Stimulated activated CD4-positive, alpha-beta T cell treated with anti-CD3 and anti-CD28 coated beads, Interleukin-2, amount 100 ng/mL, for 4 hours (primary cell): ENCODE measurements around the gene TRIO.

Source experiments
- DNase-seq: peaks from one replicate; pipeline ENCODE4 v3.0.0-alpha.2; 2020; ENCODE audit warnings: low read depth

TRIO gene

DNA sequence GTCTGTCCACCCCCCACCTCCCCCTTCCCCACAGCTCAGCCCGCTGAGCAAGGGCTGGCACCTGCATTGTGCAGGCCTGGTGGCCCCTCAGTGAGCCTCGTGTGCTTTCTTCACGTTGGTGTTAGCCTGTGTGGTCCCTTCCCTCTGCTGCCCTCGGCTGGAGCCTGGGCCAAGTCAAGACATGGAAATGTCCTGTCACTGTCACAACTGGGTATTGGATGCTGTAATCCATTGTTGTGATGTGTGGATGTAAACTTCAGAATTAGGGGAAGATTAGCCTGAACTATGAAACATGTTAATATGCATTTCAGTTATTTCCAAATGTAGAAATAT lies 103.9 kb downstream of the TRIO start:
- no peak for DNase-seq

DNA sequence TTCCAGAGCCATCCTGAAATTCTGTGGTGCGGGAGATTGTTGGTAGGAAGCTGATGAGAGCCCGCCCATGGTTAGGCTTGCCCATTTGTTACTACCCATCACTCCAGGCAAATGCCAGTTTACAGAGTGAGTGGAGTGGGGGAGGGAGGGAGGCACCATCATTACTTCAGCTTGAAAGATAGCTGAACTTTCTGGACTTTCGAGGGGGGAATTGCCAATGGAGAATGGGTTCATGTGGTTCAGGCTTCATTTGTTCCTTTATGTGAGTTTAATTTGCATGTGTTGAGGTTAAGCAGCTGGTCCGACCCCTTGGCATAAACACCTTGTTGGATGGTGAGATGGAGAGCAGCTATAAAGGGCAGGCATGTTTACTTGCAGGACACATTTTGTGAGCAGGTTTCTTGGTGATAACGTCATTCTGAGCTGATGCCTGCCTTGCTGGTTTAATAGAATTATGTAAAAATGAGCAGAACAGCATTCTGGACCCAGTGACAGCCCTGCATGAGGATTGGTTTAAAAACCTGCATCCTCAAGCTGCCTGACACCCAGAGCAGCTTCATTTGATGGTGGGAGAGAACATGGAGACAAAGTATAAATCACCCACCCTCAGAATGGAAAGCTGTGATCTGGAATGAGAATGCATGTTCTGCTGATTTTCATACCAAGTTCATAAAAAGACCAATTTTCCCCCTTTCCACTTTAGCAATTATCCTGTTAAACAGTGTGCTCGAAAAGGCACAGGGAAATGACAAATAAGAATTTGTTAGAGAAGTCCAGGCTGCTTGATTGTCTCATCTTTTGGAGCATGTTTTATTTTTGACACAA lies 106.3 kb downstream of the TRIO start:
- no peak for DNase-seq

DNA sequence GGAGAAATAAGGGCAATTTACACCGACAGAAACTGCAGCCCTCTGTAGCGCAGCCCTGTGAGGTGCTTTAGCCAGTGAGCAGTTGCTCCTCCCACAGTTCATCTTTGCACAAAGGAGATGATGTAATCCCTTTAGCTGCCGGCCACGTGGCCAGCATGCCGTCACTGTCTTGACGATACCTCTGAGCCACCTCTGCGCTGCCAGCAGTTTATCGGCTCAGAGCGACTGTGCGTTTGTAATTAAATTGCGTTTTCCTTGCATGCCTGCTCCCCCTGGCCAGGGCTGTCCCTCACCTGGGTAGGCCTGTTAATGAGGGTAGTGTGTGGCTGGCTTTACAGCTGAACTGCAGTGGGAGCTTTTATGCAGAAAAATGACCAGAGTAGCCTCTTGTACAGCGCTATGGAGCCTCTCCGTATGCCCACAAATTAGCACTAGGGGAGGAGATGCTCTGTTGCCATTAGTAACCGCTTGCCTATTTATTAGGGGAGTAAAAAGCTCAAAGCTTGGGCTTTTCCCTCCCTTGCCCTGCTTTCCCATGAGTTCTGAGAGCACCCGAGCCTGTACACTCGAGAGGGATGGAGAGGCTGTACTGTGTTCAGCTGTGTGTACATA lies 107.0 kb downstream of the TRIO start:
- no peak for DNase-seq

DNA sequence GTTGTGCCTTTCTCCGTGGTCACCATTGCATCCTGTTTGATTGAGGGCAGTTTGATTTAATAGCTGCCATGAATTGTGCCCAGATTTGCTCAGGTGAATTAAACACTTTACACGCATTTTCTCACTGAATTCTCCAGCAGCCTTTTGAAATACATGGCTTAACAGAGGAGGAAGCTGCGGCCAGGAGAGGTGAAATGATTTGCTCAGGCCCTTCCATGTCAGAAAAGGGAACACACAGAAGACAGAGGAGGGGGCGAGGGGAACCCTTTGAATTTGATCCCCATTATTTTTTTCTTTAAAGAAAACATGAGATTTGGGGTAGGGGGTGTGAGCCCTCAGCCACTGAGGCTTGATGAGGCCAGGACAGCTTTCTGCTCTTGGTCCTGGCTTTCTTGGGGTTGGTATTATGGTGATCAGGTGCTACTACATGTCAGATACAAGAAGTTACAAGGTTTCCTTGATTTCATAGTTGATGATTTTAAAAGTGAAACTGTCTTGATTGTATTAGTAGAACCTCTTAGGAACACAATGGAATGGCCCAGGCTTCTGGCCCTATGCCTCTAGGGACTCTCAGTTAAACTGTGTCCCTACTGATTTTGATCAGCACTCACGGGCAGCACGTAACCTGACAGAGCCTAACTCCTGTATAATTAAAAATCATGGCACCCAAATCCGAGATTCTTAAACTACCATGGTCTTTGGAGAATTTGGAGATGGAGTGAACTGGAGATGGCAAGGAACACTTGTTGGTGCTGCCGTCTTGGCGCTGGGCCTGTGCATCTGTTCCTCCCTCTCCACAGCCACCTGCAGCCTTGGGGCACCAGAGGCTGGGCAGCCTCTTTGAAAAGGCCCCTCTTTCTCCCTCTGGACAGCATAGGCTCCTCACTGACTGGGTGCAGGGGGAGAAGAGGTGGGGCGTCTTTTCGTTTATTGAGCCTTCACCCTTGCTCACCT lies 107.9 kb downstream of the TRIO start:
- DNase-seq, result no peak

DNA sequence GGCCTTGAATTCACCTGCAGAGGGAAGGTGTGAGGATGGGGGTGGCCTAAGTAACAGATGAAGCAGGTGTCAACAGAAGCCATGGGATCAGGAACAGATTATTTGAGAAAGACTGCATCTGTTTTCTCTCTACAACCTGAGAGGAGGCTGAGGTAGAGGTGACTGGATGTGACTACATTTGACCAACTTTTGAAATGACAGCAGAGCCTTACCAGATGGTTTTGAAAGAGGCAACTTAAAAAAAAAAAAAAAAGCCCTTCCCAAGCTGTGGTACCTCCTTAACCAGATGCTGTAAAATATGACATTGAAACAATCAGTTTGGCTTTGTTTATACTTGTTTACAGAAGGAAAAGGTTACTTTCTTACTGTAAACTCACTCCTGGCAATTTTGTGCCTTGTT lies 108.6 kb downstream of the TRIO start:
- no peak for DNase-seq

DNA sequence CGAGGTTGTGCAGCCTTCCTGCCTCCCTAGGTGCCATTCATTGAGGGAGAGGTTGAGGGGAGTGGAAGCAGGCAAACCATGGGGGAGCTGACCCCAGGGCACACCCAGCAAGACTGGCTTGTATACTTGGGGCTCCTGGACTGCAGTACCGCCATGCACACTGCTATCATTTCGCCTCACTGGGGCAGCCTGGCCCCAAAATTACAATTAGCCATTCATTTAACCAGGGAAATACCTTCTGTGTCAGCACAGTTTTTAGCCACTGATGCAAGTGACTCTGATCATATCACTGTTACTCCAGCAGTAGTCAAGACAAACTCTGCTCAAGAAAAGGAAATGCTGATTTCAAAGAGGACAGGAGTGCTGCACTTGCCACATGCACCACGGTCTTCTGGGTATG lies 109.7 kb downstream of the TRIO start:
- DNase-seq, result no peak

DNA sequence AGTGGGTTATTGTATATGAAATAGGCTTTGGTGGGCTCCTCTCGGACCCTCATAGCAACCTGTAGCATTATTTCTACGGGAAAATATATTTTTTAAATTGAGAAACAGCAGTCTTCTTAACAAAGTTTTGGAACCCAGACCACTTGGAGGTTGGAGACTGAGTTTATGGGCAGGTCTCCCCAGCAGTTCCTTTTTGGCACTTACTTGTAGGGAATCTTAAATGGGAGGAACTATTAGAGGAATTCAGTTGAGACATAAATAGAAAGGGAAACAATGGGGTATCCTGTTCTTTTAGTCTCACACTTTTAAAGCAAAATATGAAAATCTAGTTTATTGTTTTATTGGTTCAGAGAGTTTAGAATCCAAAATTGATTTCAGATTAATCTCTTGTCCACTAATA lies 111.5 kb downstream of the TRIO start:
- no peak for DNase-seq

DNA sequence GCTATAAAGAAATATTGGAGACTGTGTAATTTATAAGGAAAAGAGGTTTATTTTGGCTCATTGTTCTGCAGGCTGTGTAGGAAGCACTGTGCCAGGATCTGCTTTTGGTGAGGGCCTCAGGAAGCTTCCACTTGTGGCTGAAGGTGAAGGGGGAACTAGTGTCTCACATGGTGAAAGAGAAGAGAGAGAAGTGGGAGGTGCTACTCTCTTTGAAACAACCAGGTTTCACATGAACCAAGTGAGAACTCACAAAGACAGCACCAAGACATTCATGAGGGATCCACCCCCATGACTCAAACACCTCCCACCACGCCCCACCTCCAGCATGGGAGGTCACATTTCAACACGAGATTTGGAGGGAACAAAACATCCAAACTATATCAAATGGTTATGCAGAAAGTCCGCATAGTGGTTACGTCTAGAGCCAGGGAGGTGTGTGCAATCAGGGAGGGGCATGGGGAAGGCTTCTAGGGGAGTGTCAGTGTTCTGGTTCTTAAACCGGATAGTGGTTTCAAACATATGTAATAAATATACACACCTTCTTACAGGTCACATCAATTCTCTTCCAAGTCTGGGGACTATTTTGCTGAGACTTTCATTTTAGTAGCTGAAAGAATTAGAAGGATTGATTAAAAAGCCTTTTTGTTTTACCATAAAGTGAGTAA lies 113.0 kb downstream of the TRIO start:
- DNase-seq, result no peak

DNA sequence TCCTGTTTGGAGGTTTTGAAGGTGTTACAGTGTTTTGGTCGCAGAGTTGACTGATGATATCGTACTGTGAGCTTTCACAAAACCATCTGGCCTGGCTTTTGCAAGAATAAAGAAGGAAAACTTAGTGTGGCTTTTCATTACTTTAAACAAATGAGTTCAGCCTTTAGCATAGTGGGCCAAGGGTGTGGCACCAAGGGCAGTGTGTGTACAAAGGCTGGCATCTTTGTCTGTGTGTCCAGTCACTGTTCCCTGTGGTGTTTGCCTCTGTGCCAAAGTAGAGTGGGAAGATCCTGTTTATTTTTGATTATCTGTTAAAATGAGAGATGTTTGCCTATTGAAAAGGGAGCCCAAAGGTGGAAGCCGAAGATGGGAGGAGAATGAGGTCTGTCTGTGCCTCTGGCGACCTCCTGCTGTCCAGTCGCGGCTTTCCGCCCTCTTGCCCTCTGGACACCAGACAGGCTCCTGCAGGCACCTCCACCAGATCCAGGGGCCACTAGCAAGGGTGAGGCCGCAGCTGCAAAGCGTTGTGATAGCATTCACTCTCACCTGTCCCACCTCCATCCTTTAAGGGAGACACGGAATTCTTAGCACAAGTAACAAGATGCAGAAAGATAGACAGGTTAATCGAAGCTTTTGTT lies 113.7 kb downstream of the TRIO start:
- DNase-seq, result no peak

DNA sequence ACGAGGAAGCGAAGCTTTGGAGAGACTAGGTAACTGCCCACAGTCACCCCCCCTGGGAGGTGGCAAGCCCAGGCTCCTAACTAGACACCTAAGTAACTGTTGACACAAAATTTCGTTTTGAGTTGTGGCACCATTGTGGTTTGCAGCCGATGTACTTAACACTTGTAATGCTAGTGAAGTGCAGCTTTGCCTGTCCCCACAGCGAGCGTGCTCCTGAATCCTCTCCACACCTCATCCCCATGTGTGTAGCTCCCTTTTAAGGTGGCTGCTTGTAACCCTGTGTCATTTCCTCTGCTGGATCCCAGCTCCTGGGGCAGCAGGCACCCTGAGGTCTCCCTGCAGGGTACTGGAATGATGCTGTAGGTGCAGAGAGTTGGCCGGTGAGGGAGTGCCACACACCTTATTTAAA lies 114.9 kb downstream of the TRIO start:
- DNase-seq, result no peak

DNA sequence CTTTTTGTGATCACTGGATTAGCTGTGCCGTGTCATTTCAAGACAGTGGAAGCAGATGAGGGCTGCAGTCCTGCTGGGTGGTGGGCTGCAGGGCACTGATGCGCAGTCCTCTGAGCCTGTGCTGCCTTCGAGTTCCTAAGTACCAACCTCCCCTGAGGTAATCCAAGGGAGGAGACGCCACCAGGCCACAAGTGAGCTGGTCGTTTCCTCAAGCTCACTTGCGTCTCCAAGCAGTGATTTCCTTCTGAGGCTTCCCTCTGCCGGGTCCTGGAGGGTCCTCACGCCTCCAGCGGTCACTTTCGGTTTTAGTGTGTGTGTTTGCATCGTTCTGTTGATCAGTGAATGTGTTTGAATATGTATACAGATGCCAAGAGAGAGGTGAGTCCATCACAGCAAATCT lies 115.7 kb downstream of the TRIO start:
- DNase-seq, result no peak

DNA sequence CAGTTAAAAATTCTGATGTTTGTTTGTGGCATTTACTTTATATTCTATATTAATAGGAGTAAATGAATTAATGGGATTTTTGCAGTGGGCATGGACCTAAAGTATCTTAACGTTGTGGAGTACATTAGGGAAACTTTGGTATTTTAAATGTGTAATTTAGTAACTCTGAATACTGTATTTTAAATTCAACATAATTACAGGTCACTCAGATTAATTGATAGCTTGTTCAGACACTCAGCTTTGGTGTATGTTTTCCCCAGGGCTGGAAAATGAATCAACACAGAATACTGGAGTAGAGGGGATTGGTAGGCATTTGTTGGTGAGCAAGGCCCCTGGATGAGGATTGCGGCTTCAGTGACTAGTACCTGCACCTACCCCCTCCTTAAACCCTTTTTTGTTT lies 117.5 kb downstream of the TRIO start:
- no peak for DNase-seq

DNA sequence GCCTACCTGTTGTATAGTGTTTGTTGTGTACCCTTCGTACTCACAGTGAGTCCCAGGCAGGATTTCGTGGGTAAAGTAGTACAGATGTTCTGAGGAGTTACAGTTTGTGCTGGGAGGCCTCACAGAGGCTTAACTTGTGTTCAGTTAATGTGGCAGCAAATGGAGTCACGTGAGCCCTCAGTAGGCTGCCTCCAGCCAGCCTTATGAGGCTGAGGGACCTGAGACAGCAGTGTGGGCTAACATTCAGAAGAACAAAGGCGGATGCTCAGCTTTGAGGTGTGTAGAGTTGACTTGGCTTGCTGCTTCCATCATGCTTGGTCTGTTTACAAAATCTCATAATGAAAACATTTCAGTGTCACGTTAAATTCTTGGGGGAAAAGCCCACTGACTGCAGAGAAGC lies 118.1 kb downstream of the TRIO start:
- DNase-seq, result no peak

DNA sequence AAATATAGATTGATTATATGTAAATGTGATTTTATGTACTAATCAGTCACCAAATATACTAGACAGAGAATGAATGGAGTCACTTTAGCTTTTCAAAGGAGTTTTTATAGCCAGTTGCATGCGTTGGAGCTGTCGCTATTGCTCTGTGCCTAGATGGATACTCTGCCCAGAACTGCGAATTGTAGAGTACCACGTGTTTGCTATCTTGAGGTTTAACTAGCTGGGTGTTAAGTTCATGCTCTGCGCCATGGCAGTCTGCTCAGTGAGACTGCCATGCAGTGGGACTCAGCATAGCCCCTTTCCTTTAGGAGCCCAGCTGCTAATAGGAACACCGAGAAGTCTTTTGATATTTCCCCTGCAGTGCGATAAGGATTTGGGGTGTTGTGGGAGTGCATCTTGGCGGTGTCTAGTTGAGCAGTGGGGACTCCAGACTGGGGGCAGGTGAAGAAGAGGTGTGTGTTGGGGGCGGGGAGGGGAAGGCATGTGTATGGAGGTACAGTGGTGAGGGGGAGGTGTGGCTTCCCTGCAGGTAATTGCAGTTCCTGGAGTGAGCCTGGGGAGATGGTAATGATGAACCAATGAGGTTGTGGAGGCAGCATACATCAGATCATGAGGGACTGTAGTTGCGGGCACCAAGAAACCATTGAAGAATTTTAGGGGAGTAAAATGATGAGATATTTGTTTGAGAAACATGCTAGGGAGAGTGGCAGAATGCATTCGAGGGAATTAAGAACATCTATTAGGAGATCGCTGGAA lies 118.9 kb downstream of the TRIO start:
- no peak for DNase-seq

DNA sequence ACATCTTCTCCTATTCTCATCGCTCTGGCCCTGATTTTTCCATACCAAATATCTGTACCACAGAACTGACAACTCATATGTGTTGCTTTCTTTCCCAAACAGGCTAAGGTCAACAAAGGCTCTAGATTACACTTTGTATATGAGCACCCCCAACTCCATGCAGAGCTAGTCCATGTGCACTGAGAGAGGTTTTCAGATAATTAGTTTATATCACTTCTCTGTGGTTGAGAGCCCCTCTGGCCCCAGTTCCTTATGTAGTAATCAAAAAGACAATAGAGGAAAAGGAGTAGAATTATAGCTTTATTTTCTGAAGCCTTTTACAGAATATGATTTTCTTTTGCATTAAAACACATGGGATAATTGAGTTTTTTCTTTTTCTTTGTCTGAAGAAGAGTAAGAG lies 120.0 kb downstream of the TRIO start:
- DNase-seq, result no peak

DNA sequence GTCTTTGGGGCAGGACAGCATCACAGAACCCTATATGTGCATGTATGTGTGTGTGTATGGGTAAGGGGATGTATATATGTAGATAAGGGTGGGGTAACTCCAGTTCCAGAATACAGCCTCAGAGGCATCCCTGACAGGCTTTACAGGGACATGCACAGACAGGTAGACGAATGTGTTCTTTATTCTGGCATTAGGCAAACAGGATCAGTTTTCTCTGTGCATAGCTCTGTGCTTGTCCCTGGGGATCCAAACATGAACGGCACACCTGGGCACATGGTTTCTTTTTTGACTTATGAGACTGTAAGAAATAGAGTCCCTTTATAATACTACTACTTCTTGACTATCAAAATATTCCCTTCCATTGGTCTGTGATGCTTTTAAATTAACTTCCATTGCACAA lies 120.6 kb downstream of the TRIO start:
- no peak for DNase-seq

DNA sequence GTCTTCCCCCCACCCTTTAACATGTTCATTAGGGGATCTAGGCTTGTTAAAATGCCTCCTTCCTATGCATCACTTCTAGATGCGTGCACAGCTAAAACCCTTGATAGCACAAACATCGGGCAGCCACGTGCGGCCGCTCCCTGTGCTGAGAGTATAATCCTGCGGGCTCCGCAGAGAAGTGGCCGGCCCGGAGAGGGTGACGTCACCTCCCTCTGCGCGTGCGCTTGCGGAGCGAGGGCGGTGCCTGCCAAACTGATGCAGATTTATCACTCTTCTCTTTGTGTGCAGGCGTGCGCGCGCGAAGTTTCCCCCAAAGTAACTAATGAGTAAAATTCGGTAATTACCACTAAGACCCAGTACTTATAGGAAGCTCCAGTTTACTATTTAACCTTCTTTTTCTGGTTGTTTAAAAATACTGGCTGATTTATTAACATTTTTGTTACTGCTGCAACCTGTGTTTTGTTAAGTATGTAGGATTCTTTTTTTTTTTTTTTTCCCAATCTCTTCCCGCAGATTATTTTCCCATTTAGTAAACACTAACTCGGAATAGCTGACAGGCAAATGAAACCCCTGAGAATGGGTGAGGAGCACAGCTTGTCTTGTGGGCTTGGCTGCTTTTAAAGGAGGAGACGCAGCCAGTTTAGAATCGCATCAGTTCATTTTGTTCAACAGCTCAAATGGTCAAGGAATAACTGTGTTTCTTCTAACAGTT lies 121.6 kb downstream of the TRIO start:
- peak; percentile 64 for DNase-seq

DNA sequence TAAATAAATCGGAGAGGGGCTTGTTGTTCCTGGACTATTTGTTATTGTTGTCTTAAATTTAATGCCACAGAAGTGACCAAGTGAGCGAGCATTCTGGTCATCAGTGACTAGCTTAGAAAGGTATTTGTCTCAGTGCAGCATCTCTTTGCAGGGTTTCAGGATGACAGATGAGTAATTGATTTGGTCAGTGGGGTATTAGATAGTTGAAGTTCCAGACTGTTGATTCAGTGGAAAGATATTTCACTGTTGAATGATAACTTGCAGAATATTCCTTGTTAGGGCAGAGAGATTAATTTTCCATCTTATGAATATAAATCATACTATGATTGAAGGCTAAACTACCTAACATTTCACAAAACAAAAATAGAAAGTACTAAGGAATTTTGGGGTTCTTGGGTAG lies 122.4 kb downstream of the TRIO start:
- no peak for DNase-seq

DNA sequence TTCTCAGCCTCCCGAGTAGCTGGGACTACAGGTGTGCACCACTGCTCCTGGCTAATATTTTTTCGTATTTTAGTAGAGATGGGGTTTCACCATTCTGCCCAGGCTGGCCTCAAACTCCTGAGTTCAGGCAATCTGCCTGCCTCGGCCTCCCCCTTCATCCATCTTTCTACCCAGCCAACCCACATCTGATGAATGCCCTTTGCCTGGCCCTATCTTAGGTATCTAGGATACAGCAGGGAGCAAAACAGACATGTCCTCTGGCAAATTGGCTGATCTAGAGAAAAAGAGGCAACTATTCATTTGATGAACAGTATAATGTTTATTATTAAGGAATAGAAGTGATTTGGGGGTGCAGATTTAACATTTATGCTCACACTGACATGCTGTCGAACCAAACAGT lies 123.0 kb downstream of the TRIO start:
- no peak for DNase-seq

DNA sequence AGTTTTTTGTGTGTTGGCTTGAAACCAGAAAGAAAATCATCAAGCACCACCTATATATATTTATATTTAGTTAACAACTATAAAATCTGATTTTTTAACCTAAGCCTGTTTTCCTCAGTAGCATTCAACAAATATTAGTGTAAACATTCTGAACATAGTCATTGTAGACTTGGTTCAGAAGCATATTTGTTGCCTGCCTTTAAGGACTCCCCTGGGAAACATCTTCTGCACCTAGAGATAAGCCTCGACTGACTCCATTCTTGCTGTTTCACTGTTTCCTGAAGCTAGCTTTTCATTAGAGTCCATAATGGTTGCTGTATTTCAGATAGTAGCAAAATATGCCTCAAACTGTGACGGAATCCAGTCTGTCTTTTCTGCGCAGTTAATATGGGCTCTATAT lies 123.5 kb downstream of the TRIO start:
- DNase-seq, result no peak
